Common myeloid progenitor, CD34-positive (primary cell): ENCODE measurements around the gene FUT3.

Source experiments
- CTCF ChIA-PET: fragments of 350-600 bp; sonication (Branson Sonifier 250); formaldehyde crosslinking; loops from one replicate; lab custom pipeline; 2021; ENCODE audit warnings: antibody characterized with exemption; lab: Charles Lee
- POLR2A ChIA-PET: fragments of 350-600 bp; sonication (Branson Sonifier 250); formaldehyde crosslinking; loops from one replicate; lab custom pipeline; 2021; ENCODE audit warnings: antibody characterized with exemption; lab: Charles Lee
- DNase-seq, 3 donors: peaks; one replicate each; pipeline versions ENCODE4 v3.0.0 to v3.0.0-alpha.2; 2013
- H3K27ac ChIP-seq, 2 experiments: 1 replicate in 1 of 2; 2 replicates in 1 of 2; pipeline ENCODE4 v1.7.0; 2013; ENCODE audit warnings: inconsistent platforms in 2 of 2, low read length in 2 of 2, mild to moderate bottlenecking in 2 of 2, low read depth in 1 of 2, moderate library complexity in 1 of 2; ENCODE audit not compliant: severe bottlenecking in 2 of 2, insufficient read depth in 1 of 2, poor library complexity in 1 of 2
- H3K27me3 ChIP-seq, 5 experiments: replicated peaks in 2 of 5; 1 replicate in 3 of 5; 2 replicates in 2 of 5; pipeline versions ENCODE4 v1.6.1 to v1.7.0; 2013; ENCODE audit warnings: low read length in 4 of 5, mild to moderate bottlenecking in 2 of 5, moderate library complexity in 2 of 5, inconsistent platforms in 1 of 5; ENCODE audit not compliant: insufficient read depth in 5 of 5, control insufficient read depth in 4 of 5
- H3K36me3 ChIP-seq, 4 experiments: 1 replicate in 2 of 4; 2 replicates in 2 of 4; pipeline versions ENCODE4 v1.6.1 to v1.7.0; 2013; ENCODE audit warnings: low read length in 3 of 4, control low read depth in 1 of 4, mild to moderate bottlenecking in 1 of 4; ENCODE audit not compliant: control insufficient read depth in 4 of 4, insufficient read depth in 4 of 4
- H3K4me1 ChIP-seq, 4 experiments: 1 replicate in 3 of 4; 2 replicates in 1 of 4; pipeline versions ENCODE4 v1.6.1 to v1.7.1; 2013; ENCODE audit warnings: low read length in 3 of 4, mild to moderate bottlenecking in 3 of 4, control low read depth in 1 of 4, inconsistent platforms in 1 of 4, moderate library complexity in 1 of 4; ENCODE audit not compliant: control insufficient read depth in 4 of 4, insufficient read depth in 4 of 4; ENCODE audit errors: control extremely low read depth in 1 of 4
- H3K4me3 ChIP-seq, 7 experiments: 1 replicate in 4 of 7; 2 replicates in 3 of 7; pipeline versions ENCODE4 v1.5.1 to v1.7.0; 2013; ENCODE audit warnings: mild to moderate bottlenecking in 7 of 7, low read length in 6 of 7, moderate library complexity in 6 of 7, inconsistent platforms in 2 of 7, low read depth in 2 of 7, control low read depth in 1 of 7; ENCODE audit not compliant: insufficient read depth in 4 of 7, control insufficient read depth in 1 of 7; ENCODE audit errors: extremely low read depth in 1 of 7
- H3K9me3 ChIP-seq, 5 experiments: 1 replicate in 4 of 5; 2 replicates in 1 of 5; pipeline versions ENCODE4 v1.6.1 to v1.7.1; 2013; ENCODE audit warnings: low read length in 4 of 5, mild to moderate bottlenecking in 2 of 5, inconsistent platforms in 1 of 5, low read depth in 1 of 5, moderate library complexity in 1 of 5; ENCODE audit not compliant: control insufficient read depth in 4 of 5, insufficient read depth in 2 of 5; ENCODE audit errors: control extremely low read depth in 1 of 5
- WGBS: methylation state at CpG from one replicate; pipeline ENCODE4 v1.1.5; 2013; ENCODE audit not compliant: insufficient coverage; 5-methylcytosine and 5-hydroxymethylcytosine counted together

Gene FUT3

DNA sequence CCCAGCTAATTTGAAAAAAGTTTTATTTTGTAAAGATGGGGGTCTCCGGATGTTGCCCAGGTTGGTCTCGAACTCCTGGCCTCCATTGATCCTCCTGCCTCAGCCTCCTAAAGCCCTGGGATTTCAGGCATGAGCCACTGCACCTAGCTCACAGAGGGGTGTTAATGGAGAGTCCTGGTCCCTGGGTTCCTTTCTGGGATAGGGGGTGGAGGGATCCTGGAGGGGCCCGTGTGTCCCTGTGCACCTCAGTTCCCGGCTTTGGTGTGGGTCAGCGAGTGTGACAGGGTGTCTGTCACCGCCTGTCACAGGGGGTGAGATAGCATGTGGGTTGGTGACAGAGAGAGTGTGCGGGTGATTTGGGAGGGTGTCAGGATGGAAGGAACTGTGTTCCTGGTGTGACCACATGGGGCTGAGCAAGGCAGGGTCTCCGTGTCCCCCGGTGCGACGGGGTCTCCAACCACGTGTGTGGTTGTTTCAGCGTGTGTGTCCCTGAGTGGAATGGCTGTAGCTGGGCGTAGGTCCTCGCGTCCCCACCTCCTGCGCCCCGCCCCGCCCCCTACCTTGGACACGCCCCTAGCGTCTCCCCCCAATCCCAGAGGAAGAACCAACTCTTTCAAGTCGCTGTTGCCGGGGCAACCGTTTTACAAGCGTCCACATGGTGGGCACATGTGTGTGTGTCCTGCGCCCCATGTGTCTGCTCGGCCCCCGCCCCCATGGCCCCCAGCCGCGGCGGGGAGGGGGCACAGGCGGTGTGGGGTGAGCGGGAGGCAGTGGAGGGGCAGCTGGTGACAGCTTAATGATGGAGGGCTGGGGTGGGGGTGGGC is 49.2 kb downstream of the FUT3 start:
- H3K36me3 ChIP-seq: no peaks in the 10 kb centered on the region
- H3K4me3 ChIP-seq: peak overlapping the region in 3 of 7 experiments; percentile 8 to 59 (median 20)
- peaks cover 0 to 68% (median 33%) of the 10 kb centered on the region in 4 experiments for H3K4me1 ChIP-seq
- H3K9me3 ChIP-seq: no peaks in the 10 kb centered on the region
- peak in 2 of 3 donors; percentile 58 to 69 for DNase-seq
- ChIA-PET CTCF (interaction anchor here (1.2 to 3.4 kb wide), 5 partner anchors 11 to 221 kb away, joined by 3 to 14 read pairs (median 4); partner anchors contain the start of gene DUS3L), POLR2A (interaction anchor here (0.6 kb wide), 1 partner anchor 74 kb away, joined by 5 read pairs; no protein-coding TSS in a partner anchor)
- peaks cover 0 to 21% (median 10%) of the 10 kb centered on the region in 5 experiments for H3K27me3 ChIP-seq
- WGBS: 24% methylated on average over 14 of the region's 33 CpGs
- H3K27ac ChIP-seq: no peak overlapping the region

DNA sequence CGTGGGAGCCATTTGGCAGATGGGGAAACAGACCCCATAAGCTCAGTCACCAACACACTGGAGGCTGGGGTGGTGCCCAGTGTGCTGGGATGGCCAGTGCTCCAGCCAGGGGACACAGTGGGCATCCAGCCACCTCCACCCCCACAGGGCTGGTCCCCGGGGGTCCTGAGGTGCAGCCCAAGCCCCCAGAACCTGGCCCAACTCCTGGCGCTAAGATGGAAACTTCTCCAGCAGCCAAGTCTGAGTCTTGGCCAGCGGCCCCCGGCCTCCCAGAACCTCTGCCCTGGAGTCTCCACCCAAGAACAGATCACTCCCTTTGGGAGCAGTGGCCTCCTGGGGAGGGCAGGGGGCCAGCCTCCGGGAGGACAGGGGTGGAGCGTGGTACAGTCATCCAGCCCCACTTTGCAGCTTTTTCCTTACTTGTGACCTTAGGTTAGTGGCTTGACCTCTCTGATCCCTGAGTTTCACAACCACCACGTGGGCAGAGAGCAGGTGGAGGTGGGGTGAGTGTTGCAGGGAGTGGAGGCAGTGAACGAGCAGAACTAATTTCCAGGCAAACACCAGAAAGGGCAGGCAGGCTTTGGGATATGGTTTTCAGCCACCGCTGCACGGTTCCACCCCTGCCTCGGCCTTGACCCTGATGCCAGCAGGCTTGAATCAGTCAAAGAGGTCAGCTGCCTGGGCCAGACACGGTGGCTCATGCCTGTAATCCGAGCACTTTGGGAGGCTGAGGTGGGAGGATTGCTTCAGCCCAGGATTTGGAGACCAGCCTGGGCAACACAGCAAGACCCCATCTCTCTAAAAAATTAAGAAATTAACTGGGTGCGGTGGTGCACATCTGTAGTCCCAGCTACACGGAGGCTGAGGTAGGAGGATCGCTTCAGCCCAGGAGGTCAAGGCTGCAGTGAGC is 50.6 kb downstream of the FUT3 start:
- ChIA-PET CTCF (interaction anchor here (1.2 to 1.4 kb wide), 4 partner anchors 10 to 91 kb away, joined by 3 to 5 read pairs (median 4); partner anchors contain the start of gene DUS3L), POLR2A (interaction anchor here (1.6 kb wide), 1 partner anchor 28 kb away, joined by 5 read pairs; no protein-coding TSS in a partner anchor)
- DNase-seq: no peak
- Histone ChIP-seq H3K9me3 (no peaks in the 10 kb centered on the region), H3K36me3 (no peaks in the 10 kb centered on the region), H3K4me3 (no peak overlapping the region), H3K27ac (no peak overlapping the region), H3K4me1 (peaks cover 0 to 66% (median 32%) of the 10 kb centered on the region in 4 experiments), H3K27me3 (peaks cover 0 to 12% (median 2%) of the 10 kb centered on the region in 5 experiments)
- 92% methylated on average over 14 of the region's 17 CpGs for WGBS

DNA sequence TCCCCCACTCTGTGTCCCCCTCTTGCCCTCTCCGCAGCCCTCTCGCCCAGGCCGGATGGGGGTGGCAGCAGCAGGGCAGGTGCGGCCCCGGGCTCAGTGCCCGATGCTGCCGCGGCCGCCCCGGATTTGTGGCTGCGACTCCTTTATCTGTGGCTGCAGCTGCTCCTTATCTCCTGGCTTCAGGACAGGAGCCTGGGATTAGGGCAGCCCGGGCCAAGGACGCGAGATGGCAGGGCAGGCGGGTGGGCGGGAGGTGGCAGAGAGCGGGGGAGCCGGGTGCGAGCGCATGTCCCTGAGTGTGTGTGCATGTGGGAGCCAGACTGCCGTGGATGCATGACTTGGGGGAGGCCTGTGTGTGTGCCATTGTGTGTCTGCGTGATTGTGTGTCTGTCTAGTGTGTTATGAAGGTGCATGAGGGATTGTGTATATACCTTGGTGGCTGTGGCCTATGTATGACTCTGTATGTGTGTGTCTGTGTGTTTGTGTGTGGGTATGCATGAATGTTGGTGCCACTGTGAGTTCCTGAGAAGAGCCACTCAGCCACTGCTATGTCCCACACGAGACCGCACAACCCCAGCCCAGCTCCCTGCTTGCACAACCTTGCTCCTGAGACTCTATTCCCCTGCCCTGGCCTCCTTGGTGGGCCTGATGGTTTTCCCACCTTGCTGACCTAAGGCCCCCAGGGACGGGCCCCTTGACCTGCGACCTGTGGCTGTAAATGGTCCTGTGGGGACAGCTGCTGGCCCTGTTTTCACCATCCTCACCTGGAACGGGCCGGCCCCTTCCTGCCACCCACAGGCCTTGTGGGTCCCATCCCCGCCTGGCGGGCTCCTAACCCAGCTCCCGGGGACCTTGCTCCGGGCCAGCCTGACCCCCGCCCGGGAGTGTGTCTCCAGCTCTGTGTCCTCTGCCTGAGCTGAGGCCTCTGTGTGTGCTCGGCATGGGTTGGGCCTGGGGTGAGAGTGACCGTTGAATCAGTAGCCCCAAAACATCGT is 51.7 kb downstream of the FUT3 start:
- peak; percentile 89 to 96 (median 93) for DNase-seq
- POLR2A ChIA-PET: interaction anchor here (1.6 kb wide), 1 partner anchor 29 kb away, joined by 5 read pairs; no protein-coding TSS in a partner anchor
- Histone ChIP-seq H3K4me1 (peaks cover 0 to 61% (median 28%) of the 10 kb centered on the region in 4 experiments), H3K4me3 (peak overlapping the region in 1 of 7 experiments; percentile 28), H3K36me3 (no peaks in the 10 kb centered on the region), H3K9me3 (no peaks in the 10 kb centered on the region), H3K27ac (no peak overlapping the region), H3K27me3 (peaks cover 0 to 5% (median 0%) of the 10 kb centered on the region in 5 experiments)
- CTCF ChIA-PET: no interaction called here
- 51% methylated on average over 35 of the region's 37 CpGs for WGBS

DNA sequence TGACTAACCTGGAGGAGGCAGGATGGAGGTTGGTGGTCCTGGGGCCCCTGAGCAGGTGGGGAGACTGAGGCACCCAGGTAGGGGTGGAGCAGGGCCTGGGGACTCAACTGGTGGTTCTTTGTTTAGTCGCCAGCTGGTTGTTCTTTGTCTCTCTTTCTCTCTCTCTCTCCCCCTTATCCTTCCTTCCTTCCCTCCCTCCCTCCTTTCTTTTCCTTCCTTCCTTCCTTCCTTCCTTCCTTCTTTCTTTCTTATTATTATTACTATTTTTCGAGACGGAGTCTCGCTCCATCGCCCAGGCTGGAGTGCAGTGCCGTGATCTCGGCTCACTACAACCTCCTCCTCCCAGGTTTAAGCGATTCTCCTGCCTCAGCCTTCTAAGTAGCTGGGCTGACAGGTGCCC is 53.0 kb downstream of the FUT3 start:
- DNase-seq: no peak
- Histone ChIP-seq H3K27ac (no peak overlapping the region), H3K9me3 (no peaks in the 10 kb centered on the region), H3K36me3 (no peaks in the 10 kb centered on the region), H3K4me3 (no peak overlapping the region), H3K4me1 (peaks cover 0 to 50% (median 17%) of the 10 kb centered on the region in 4 experiments), H3K27me3 (no peaks in the 10 kb centered on the region)
- 100% methylated on average over 5 of the region's 8 CpGs for WGBS
- POLR2A ChIA-PET: interaction anchor here (0.6 kb wide), 1 partner anchor 1779 kb away, joined by 5 read pairs; no protein-coding TSS in a partner anchor
- CTCF ChIA-PET: interaction anchor here (2.4 kb wide), 1 partner anchor 95 kb away, joined by 8 read pairs; no protein-coding TSS in a partner anchor

DNA sequence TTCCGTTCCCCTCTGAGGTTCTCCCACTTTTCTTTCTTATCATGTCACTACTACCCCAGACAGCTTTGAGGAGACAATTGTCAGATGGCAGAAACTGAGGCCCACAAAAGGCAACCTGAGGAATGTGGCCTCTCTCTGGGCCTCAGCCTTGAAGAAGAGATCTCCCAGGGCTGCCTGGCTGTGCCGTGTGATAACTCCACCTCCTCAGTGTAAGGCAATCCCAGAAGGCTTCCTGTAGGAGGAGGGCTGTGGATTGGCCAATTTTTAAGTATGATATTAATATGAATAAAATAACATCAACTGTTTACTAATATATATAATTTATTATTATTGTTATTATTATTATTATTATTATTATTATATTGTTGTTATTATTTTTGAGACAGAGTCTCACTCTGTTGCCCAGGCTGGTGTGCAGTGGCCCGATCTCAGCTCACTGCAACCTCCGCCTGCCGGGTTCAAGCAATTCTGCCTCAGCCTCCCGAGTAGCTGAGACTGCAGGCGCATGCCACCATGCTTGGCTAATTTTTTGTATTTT is 55.8 kb downstream of the FUT3 start:
- CTCF ChIA-PET: interaction anchor here (1.1 to 3.2 kb wide), 8 partner anchors 9 to 172 kb away, joined by 3 to 21 read pairs (median 4); no protein-coding TSS in a partner anchor
- POLR2A ChIA-PET: interaction anchor here (0.7 kb wide), 1 partner anchor 381 kb away, joined by 3 read pairs; no protein-coding TSS in a partner anchor
- no peak for DNase-seq
- Histone ChIP-seq H3K4me1 (peaks cover 0 to 35% (median 16%) of the 10 kb centered on the region in 4 experiments), H3K27me3 (no peaks in the 10 kb centered on the region), H3K36me3 (no peaks in the 10 kb centered on the region), H3K4me3 (no peak overlapping the region), H3K9me3 (no peaks in the 10 kb centered on the region), H3K27ac (no peak overlapping the region)
- 96% methylated on average over 4 of the region's 7 CpGs for WGBS
